ENCODE data around the gene IL9R.

- TF ChIP-seq, protein P1, sequence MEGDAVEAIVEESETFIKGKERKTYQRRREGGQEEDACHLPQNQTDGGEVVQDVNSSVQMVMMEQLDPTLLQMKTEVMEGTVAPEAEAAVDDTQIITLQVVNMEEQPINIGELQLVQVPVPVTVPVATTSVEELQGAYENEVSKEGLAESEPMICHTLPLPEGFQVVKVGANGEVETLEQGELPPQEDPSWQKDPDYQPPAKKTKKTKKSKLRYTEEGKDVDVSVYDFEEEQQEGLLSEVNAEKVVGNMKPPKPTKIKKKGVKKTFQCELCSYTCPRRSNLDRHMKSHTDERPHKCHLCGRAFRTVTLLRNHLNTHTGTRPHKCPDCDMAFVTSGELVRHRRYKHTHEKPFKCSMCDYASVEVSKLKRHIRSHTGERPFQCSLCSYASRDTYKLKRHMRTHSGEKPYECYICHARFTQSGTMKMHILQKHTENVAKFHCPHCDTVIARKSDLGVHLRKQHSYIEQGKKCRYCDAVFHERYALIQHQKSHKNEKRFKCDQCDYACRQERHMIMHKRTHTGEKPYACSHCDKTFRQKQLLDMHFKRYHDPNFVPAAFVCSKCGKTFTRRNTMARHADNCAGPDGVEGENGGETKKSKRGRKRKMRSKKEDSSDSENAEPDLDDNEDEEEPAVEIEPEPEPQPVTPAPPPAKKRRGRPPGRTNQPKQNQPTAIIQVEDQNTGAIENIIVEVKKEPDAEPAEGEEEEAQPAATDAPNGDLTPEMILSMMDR (IDR thresholded peaks at IDR 0.05; ENCODE audit: low read length), result no peak
- no peak for TF ChIP-seq EZH2 (IDR thresholded peaks at IDR 0.05; ENCODE audit: borderline replicate concordance, low read length)
These were observed 7.2 kb downstream of the IL9R start for GRCh38 chrX:156004740-156005139.

Data from OCI-LY1 (cell line).